H1 (cell line): ENCODE data around the gene SCAPER. TPM values are rescaled to one million over a fixed set of nuclear protein-coding genes. Genes with fewer than 3 reads are reported as not detected.

Source experiments
- CHD2 ChIP-seq: IDR thresholded peaks from 2 replicates; pipeline ENCODE4 v1.6.1; 2012; ENCODE audit warnings: low read length, improper control_type of control experiment
- CTBP2 ChIP-seq: IDR thresholded peaks from 2 replicates; pipeline ENCODE4 v1.7.0; 2011; ENCODE audit warnings: borderline replicate concordance, mild to moderate bottlenecking, moderate library complexity, mixed read lengths, low read length; ENCODE audit not compliant: insufficient read depth, insufficient read length
- CTCF ChIP-seq, 3 experiments: IDR thresholded peaks; 1 replicate in 2 of 3; 2 replicates in 1 of 3; pipeline versions ENCODE4 v1.5.1 to v1.6.1; 2011; ENCODE audit warnings: low read length in 3 of 3, mild to moderate bottlenecking in 3 of 3, inconsistent platforms in 2 of 3, low read depth in 1 of 3, moderate library complexity in 1 of 3; ENCODE audit not compliant: insufficient read depth in 1 of 3; ENCODE audit errors: control extremely low read depth in 1 of 3
- GABPA ChIP-seq: IDR thresholded peaks from 2 replicates; pipeline ENCODE4 v1.6.1; 2011; ENCODE audit warnings: mild to moderate bottlenecking, low read length, moderate library complexity, borderline replicate concordance; ENCODE audit not compliant: insufficient read depth
- JUND ChIP-seq: IDR thresholded peaks from 2 replicates; pipeline ENCODE4 v1.6.1; 2011; ENCODE audit warnings: mild to moderate bottlenecking, improper control_type of control experiment, low read length
- POLR2A ChIP-seq, 2 experiments: IDR thresholded peaks; 1 replicate in 1 of 2; 2 replicates in 1 of 2; pipeline ENCODE4 v1.6.1; 2011; ENCODE audit warnings: low read depth in 2 of 2, low read length in 2 of 2, mild to moderate bottlenecking in 2 of 2; ENCODE audit errors: control extremely low read depth in 1 of 2
- RAD21 ChIP-seq, 2 experiments: IDR thresholded peaks in 1 of 2; conservative IDR thresholded peaks in 1 of 2; 2 replicates each; pipeline ENCODE4 v1.6.1; 2011; ENCODE audit warnings: low read depth in 2 of 2, low read length in 2 of 2, improper control_type of control experiment in 1 of 2, inconsistent platforms in 1 of 2, mild to moderate bottlenecking in 1 of 2, moderate library complexity in 1 of 2
- RBBP5 ChIP-seq: IDR thresholded peaks from 2 replicates; pipeline ENCODE4 v1.7.1; 2012; ENCODE audit warnings: low read depth, mild to moderate bottlenecking, inconsistent platforms, low read length, moderate library complexity, borderline replicate concordance
- SAP30 ChIP-seq: fragments of 300-600 bp; sonication (generic); IDR thresholded peaks from 2 replicates; pipeline ENCODE4 v1.7.1; 2012; ENCODE audit warnings: low read length, moderate library complexity, mild to moderate bottlenecking, inconsistent platforms; ENCODE audit not compliant: insufficient read depth, insufficient replicate concordance
- SP1 ChIP-seq: IDR thresholded peaks from 2 replicates; pipeline ENCODE4 v1.6.1; 2011; ENCODE audit warnings: low read depth, low read length
- TAF1 ChIP-seq: IDR thresholded peaks from 2 replicates; pipeline ENCODE4 v1.6.1; 2011; ENCODE audit warnings: mild to moderate bottlenecking, low read depth, low read length
- TAF7 ChIP-seq: optimal IDR thresholded peaks from 2 replicates; pipeline ENCODE3; 2011; ENCODE audit warnings: low read depth, mild to moderate bottlenecking, inconsistent platforms, low read length, moderate library complexity, borderline replicate concordance
- TEAD4 ChIP-seq: IDR thresholded peaks from 2 replicates; pipeline ENCODE4 v1.6.1; 2012; ENCODE audit warnings: low read depth, low read length, inconsistent platforms, mixed read lengths
- YY1 ChIP-seq: IDR thresholded peaks from 2 replicates; pipeline ENCODE4 v1.6.1; 2011; ENCODE audit warnings: low read depth, mild to moderate bottlenecking, low read length
- ZNF274 ChIP-seq: IDR thresholded peaks from 2 replicates; pipeline ENCODE4 v1.7.0; 2012; ENCODE audit warnings: low read length, borderline replicate concordance; ENCODE audit errors: extremely low read depth
- polyA plus RNA-seq, 7 experiments: library from polyadenylated mRNA; depleted of rRNA in 3 of 7; stranded (reverse) in 5 of 7; unstranded in 2 of 7; fragments of >200 nt in 5 of 7; fragments of 200-250 nt in 2 of 7; gene quantifications; 1 replicate in 5 of 7; 2 replicates in 1 of 7; 4 replicates in 1 of 7; pipeline versions ENCODE4 v1.2.1 to v1.2.3, GENCODE V29; 2011 to 2013; ENCODE audit warnings: missing spikeins in 2 of 7, mixed read lengths in 2 of 7
- total RNA-seq: library from RNA; stranded (reverse); fragmentation: NEBNext Ultra II Directional; extraction: Animal tissue kit (Norgen Biotek cat#: 25700); gene quantifications from 2 replicates; pipeline ENCODE4 v1.2.1, GENCODE V29; 2021

The SCAPER gene
- total and polyA plus RNA-seq, 2 of the 8 experiments (the other 6 are each of a cell fraction or from before 2014, with no cell fraction given) = 1.6 to 6.8 TPM

GRCh38 chr15:76931397-76932134 is 26.4 kb upstream of the SCAPER start, which contains the start of gene RCN2 (continued):
- TF ChIP-seq RAD21 (IDR thresholded peaks at IDR 0.05 in 1 of 2, conservative IDR thresholded peaks at IDR 0.05 in 1 of 2; ENCODE audit: low read depth in 2 of 2, low read length in 2 of 2) (no peak), TAF7 (peak; percentile 51), SP1 (peak; percentile 84; the same call in 1 of the 2 replicates), SAP30 (no peak), CHD2 (0 out of 2 replicates have a peak, but pooled peaks have one; percentile 42), CTBP2 (no peak), GABPA (peak; percentile 43; the same call in 1 of the 2 replicates), ZNF274 (no peak), CTCF (IDR thresholded peaks at IDR 0.05; ENCODE audit: control extremely low read depth in 1 of 3, insufficient read depth in 1 of 3, low read depth in 1 of 3, low read length in 3 of 3) (no peak), YY1 (no peak; the same call in 1 of the 2 replicates), TAF1 (peak; percentile 84), POLR2A (IDR thresholded peaks at IDR 0.05; ENCODE audit: control extremely low read depth in 1 of 2, low read depth in 2 of 2, low read length in 2 of 2) (peak; percentile 60 to 82), JUND (no peak), RBBP5 (peak; percentile 28; the same call in 1 of the 2 replicates), TEAD4 (0 out of 2 replicates have a peak, but pooled peaks have one; percentile 5)
